Measurements from ENCODE around the gene CIB1. TPM values are rescaled to one million over a fixed set of nuclear protein-coding genes. Genes with fewer than 3 reads are reported as not detected.
A peak's percentile ranks its signal among the peaks of the same experiment; 100 is the strongest.
"Not testable (repeated sequence)": the region's sequence is repeated elsewhere in the genome, so short reads cannot be mapped to it uniquely, and the experiment has no call there.

CIB1 gene
- total RNA-seq = 50.9 TPM

- H3K4me1 ChIP-seq = peaks cover 0 to 22% of the 10 kb centered on the region in 2 donors
These were observed at the start of gene CIB1 for GRCh38 chr15:90233387-90234095. Gene CIB1, minus strand, starts transcription at chr15:90233941. Its CDS starts 56 bp downstream, at chr15:90233885.

GRCh38 chr15:90281637-90282036 is 47.9 kb upstream of the CIB1 start:
- H3K4me3 ChIP-seq; H3K27ac ChIP-seq; H3K9me3 ChIP-seq; H3K36me3 ChIP-seq; DNase-seq (ENCODE audit: low spot score in 2 of 2); intact Hi-C loops (cut with DNase I); H3K4me1 ChIP-seq; H3K27me3 ChIP-seq: not testable (repeated sequence)

More at GRCh38 chr15:90233387-90234095, at the start of gene CIB1:
- H3K9me3 ChIP-seq = no peaks in the 10 kb centered on the region
- H3K36me3 ChIP-seq = peaks cover 20 to 46% of the 10 kb centered on the region in 2 donors
- peak within 1 kb of the TSS; percentile 95 to 96 for H3K27ac ChIP-seq
- no peaks in the 10 kb centered on the region for H3K27me3 ChIP-seq
- DNase-seq (ENCODE audit: low spot score in 2 of 2) = peak; percentile 91 to 98
- TF ChIP-seq CTCF (IDR thresholded peaks at IDR 0.05) = peak in 1 of 3 experiments; percentile 32
- H3K4me3 ChIP-seq = peak within 1 kb of the TSS; percentile 91 to 92
- intact Hi-C loops (cut with DNase I) = loop anchor here (1.0 to 10.0 kb wide), 7 partner anchors 16 to 569 kb away; partner anchors contain the start of genes IDH2, NGRN, TTLL13 and ZNF710

- DNase-seq (ENCODE audit: low spot score in 2 of 2); H3K27me3 ChIP-seq; H3K4me3 ChIP-seq; H3K27ac ChIP-seq; H3K9me3 ChIP-seq; intact Hi-C loops (cut with DNase I); H3K36me3 ChIP-seq; H3K4me1 ChIP-seq: not testable (repeated sequence)
These were observed 47.0 kb upstream of the CIB1 start for GRCh38 chr15:90280743-90281142.

- H3K4me3 ChIP-seq; H3K9me3 ChIP-seq; H3K4me1 ChIP-seq; H3K27me3 ChIP-seq; H3K27ac ChIP-seq; intact Hi-C loops (cut with DNase I); DNase-seq (ENCODE audit: low spot score in 2 of 2): not testable (repeated sequence)
- peaks cover 9 to 19% of the 10 kb centered on the region in 2 donors for H3K36me3 ChIP-seq
These were observed 44.7 kb upstream of the CIB1 start for GRCh38 chr15:90278467-90278866.

GRCh38 chr15:90271459-90272166 is 37.9 kb upstream of the CIB1 start:
- peak in 1 of 2 donors; percentile 18 for DNase-seq (ENCODE audit: low spot score in 2 of 2)
- H3K9me3 ChIP-seq = no peaks in the 10 kb centered on the region
- peaks cover 4 to 19% of the 10 kb centered on the region in 2 donors for H3K4me1 ChIP-seq
- H3K36me3 ChIP-seq = peaks cover 32 to 57% of the 10 kb centered on the region in 2 donors
- no peak overlapping the region for H3K4me3 ChIP-seq
- TF ChIP-seq CTCF (IDR thresholded peaks at IDR 0.05) = no peak
- no peaks in the 10 kb centered on the region for H3K27me3 ChIP-seq
- H3K27ac ChIP-seq = no peak overlapping the region
- intact Hi-C loops (cut with DNase I) = no loop called here

- no peak overlapping the region for H3K4me3 ChIP-seq
- no peak for TF ChIP-seq CTCF (IDR thresholded peaks at IDR 0.05)
- H3K27me3 ChIP-seq = no peaks in the 10 kb centered on the region
- peaks cover 4 to 19% of the 10 kb centered on the region in 2 donors for H3K4me1 ChIP-seq
- H3K27ac ChIP-seq = no peak overlapping the region
- peak in 1 of 2 donors; percentile 35 for DNase-seq (ENCODE audit: low spot score in 2 of 2)
- H3K9me3 ChIP-seq = no peaks in the 10 kb centered on the region
- intact Hi-C loops (cut with DNase I) = no loop called here
- peaks cover 32 to 57% of the 10 kb centered on the region in 2 donors for H3K36me3 ChIP-seq
These were observed 36.9 kb upstream of the CIB1 start for GRCh38 chr15:90270502-90271150.
